HG03095 (cell line): ENCODE results near the gene GNE.
"Not testable (repeated sequence)": the region's sequence is repeated elsewhere in the genome, so short reads cannot be mapped to it uniquely, and the experiment has no call there.

ENCODE experiments used
- ATAC-seq: cut with Tn5 transposase; IDR thresholded peaks from one replicate; pipeline ENCODE4 v1.9.1; 2021; ENCODE audit warnings: moderate library complexity; ENCODE audit not compliant: unreplicated experiment

GNE gene

DNA sequence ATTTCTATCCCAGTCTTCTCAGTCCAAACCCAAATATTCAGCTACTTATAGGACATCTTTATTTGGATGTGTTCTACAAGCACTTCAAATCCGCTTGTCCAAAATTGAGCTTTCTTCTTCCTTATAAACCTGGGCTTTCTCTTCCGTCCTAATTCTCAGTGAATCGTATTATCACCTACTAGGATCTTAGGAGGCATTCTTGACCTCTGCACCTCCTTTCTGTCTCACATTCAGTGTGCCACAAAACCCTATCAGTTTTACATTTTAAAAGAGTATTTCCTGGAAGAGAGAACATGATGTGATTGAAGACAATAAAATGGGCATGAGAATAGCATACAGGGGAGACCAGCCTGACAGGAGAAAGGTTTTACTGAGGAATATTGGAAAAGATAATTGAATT lies 16.8 kb upstream of the GNE start:
- no peak for ATAC-seq

DNA sequence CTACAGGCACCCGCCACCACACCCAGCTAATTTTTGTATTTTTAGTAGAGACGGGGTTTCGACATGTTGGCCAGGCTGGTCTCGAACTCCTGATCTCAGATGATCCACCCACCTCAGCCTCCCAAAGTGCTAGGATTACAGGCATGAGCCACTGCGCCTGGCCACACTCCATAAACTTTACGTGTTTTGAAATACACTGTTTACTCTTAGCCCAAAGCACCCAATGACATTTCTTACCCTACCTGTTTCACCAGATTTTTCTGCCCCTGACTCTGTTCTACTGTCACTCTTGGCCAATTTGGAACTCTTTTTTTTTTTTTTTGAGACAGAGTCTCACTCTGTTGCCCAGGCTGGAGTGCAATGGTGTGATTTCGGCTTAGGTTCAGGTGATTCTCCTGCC lies 15.1 kb upstream of the GNE start:
- ATAC-seq = not testable (repeated sequence)

DNA sequence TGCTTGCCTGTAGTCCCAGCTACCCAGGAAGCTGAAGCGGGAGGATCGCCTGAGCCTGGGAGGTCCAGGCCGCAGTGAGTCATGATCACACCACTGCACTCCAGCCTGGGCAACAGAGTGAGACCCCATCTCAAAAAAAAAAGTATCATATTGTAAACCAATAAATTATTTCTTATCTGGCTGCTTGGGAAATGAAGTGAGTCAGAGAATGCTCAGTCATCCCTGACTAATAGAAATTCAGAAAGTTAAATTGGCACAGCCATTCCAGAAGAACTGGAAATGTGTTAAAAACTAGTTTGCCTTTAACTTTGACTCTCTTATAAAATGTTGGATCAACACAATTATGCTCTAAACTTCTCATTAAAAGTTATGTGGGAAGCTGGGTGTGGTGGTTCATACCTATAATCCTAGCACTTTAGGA lies 9.8 kb upstream of the GNE start:
- no peak for ATAC-seq

DNA sequence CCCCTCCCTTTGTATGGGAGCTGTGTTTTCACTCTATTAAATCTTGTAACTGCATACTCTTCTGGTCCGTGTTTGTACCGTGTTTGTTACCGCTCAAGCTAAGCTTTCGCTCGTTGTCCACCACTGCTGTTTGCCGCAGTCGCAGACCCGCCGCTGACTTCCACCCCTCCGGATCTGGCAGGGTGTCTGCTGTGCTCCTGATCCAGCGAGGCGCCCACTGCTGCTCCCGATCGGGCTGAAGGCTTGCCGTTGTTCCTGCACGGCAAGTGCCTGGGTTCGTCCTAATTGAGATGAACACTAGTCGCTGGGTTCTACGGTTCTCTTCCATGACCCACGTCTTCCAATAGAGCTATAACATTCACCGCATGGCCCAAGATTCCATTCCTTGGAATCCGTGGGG lies 6.6 kb upstream of the GNE start:
- no peak for ATAC-seq

DNA sequence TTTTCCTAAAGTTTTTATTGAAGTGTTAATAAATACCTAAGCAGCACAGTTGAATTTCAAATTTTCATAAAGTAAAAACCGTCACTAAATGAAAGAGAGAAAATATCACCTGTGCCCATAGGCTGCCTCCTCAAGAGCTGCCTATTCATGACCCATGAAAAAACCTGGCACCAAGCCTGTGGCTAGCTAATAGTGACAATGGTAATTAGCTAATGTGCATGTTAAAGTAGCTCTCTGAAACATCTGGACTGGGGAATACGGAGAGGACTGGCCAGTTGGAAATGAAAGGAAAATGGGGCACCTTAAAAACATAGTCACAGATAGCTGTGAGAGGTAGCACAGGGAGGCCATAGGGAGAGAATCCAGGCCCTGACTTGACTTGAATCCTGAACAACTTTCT lies 5.4 kb upstream of the GNE start:
- no peak for ATAC-seq

DNA sequence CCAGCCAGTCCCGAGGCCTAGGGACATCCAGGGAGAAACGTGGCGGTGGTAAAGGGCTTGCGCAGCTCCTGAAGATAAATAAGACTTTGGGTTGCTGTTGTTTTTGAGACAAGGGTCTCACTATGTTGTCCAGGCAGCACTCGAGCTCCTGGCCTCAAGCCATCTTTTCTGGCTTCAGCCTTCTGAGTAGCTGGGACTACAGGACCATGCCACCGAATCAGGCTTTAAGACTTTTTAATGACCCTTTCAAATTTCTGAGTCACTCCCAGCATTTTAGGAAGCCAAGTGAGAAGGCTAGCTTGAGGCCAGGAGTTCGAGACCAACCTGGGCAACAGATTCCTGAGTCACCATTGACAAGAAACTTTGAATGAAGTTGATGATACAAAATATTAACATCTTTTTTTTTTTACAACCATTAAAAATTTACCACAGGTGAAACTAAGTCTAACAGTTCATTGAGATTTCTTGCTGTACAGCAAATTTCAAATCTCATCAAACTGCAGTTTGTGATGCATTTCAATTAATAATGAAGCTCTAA lies 817 bp upstream of the GNE start:
- ATAC-seq = no peak

DNA sequence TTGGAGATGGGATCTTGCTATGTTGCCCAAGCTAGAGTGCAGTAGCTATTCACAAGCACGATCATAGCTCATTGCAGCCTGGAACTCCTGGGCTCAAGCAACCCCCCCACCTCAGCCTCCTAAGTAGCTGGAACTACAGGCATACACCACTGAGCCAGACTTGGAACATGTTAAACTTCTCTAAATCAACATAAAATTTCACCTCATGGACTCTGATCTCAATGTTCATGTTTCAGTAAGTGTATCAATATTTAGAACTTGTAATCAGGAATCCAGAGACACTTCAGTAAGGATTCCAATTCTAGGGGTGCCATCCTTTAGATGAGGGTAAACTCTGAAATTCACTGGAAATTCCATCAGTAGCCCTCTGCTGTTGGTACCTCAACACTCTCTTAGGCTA lies 6.8 kb downstream of the GNE start:
- ATAC-seq = no peak

DNA sequence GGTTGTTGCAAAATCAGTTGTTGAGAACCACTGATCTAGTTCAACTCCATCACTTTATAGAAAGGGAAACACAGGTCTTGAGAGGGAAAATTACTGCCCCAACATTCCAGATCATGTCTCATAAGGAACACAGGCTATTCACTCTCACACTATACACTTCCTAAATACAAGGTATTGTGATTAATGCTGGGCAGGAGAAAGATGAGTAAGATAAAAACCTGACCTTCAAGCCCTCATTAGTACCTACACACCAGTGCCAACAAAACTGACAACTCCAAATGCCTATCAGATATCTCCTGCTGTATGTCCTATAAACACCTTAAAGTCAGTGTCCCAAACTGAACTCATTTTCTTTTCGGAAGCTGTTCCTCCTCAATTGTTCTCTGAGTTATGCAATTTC lies 8.2 kb downstream of the GNE start:
- ATAC-seq = no peak

DNA sequence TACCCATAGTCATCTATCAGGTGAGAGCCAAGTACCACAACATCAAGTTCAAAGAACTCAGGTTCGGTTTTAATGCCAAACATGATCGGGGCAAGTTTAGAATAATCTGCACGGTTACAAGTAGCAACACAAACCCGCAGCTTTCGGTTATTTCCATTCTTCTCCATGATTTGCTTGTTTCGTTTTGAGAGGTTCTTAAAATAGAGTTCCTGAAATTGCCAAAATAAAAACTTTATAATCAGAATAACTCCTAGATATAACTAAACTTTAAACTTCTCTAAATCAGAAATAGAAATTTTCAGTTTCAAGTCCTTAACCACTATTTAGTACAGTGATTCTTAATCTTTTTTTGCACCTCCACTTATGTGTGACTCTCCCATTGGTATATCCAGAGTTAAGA lies 9.1 kb downstream of the GNE start:
- ATAC-seq = no peak

DNA sequence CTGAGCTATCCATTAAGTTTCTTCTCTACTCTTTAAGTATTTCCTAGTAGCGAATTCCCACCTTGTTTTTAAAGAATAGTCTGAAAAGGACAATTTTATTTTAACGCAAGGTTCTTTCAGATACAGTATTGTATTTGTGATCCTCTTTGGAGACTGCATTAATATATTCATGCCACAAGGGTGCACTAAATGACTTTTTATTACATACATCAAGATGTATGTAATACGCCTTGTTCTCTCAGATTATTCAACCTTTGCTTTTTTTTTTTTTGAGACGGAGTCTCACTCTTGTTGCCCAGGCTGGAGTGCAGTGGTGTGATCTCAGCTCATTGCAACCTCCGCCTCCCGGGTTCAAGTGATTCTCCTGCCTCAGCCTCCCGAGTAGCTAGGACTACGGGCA lies 10.2 kb downstream of the GNE start:
- ATAC-seq = not testable (repeated sequence)

DNA sequence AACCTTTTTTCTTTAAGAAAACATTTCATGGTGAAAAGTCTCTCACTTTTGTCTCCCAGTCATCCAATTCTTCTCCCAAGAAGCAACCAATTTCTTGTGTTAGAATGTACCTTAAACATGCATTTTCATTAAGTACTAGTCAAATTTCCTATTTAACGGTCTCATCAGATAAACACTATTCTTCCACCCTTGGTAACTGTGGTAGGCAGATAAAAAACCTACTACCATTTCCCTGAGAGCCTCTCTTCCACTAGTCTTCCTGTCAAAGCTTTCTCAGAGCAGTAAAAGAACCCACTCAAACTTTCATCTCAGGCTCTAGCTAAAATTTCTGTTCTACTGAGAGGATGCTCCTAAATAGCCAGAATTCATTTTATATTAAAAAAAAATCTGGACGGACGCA lies 10.9 kb downstream of the GNE start:
- no peak for ATAC-seq

DNA sequence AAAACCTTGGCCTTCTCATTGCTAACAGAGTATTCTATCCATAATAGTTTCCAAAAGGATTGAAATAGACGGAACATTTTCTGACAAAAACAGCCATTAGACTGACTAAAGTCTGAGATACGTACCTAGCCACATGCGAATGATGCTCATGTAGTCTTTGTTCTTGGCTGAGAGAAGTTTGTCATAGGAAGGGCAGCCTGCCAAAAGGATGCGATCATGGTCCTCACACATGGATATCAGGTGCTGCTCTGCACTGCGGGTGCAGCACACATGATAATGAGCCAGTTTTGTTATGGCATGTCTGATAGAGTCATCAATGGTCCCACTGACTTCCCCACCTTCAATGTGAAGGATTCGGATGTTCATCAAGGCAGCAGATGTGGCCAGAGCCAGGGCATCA lies 12.3 kb downstream of the GNE start:
- ATAC-seq = no peak

DNA sequence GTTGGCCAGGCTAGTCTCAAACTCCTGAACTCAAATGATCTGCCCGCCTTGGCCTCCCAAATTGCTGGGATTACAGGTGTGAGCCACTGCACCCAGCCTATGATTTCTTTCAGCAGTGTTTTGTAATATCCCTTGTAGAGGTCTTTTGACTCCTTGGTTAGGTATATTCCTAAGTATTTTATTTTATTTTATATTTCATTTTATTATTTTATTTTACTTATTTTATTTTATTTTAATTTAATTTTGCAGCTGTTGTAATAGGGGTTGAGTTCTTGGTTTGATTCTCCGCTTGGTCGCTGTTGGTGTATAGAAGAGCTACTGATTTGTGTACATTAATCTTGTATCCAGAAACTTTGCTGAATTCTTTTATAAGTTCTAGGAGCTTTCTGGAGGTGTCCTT lies 18.6 kb downstream of the GNE start:
- ATAC-seq = not testable (repeated sequence)

DNA sequence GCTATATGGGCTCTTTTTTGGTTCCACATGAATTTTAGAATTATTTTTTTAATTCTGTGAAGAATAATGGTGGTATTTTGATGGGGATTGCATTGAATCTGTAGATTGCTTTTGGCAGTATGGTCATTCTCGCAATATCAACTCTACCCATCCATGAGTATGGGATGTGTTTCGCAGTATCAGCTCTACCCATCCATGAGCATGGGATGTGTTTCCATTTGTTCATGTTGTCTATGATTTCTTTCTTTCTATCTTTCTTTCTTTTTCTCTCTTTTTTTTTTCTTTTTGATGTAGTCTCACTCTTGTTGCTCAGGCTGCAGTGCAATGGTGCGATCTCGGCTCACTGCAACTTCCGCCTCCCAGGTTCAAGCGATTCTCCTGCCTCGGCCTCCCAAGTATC lies 19.0 kb downstream of the GNE start:
- ATAC-seq = not testable (repeated sequence)

DNA sequence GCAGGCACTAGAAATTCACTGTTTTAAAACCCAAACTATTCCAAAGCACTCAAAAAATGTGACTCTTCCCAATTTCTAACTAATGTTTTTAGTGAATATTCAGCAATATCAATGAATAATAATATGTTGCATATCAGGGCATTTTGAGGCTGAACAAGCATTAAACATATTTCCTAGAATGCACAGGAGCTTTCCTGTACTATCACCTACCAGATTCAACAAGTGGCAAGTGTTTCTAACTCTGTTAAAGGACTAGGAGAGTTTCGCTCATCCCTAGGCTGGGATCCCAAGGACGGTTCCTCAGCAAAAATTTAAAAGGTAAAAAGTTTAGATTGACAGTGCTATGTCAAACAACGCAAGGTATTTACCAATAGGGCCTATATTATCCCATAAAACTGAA lies 21.0 kb downstream of the GNE start:
- ATAC-seq = no peak

DNA sequence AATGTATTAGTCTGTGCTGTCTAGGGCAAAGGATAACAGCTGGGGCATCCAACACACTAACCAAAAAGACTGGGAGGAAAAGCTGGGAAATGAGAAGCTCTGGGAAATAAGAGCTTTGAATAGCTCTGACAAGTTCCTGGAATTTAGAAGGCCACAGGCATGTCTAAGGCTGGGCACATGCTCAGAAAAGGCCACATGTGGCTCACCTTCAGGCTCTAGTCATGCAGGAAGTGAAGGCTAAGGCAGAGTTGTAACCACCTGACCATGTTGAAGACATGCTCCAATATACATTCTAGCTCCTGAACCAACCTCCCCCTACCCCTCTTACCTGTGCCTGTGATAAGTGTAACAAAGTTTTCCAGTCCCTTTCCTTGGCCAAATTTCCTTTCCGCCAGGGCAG lies 35.8 kb downstream of the GNE start:
- ATAC-seq = no peak

DNA sequence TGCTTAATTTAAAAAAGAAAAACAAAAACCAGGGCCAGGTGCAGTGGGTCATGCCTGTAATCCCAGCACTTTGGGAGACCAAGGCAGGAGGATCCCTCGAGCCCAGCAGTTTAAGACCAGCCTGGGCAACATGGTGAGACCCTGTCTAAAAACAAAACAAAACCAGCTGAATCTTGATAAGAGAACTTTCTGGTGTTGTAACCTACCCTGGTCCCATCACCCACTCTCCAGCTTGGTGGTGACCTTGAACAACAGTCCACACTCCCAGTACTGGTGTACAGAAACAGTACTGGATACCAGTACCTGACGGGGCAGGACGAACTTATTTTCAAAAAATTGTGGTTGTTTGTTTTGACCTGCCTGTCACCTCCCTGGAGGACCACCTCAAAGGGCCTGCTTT lies 36.6 kb downstream of the GNE start:
- ATAC-seq = no peak

DNA sequence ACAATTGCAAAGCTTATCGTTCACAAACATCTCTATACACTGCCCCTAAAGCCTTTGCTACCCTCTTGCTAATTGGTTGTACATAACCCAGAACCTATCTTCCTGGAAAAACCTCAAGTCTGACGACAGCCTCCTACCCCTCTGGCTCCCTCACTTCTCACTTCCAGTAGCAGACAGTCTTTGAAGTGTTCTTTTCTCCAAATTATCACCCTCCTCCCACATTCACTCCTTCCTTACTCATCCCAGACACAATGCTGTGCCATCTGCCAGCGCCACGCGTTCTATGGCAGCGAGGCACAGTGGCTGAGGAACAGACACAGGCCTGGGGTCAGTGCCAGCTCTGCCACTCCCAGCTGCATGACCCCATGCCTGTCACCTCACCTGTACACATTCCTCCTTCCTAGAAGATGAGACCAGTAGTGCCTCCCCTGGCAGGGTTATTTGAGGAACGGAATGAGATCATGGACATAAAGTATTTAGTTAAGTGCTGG lies 39.8 kb downstream of the GNE start:
- ATAC-seq = no peak

DNA sequence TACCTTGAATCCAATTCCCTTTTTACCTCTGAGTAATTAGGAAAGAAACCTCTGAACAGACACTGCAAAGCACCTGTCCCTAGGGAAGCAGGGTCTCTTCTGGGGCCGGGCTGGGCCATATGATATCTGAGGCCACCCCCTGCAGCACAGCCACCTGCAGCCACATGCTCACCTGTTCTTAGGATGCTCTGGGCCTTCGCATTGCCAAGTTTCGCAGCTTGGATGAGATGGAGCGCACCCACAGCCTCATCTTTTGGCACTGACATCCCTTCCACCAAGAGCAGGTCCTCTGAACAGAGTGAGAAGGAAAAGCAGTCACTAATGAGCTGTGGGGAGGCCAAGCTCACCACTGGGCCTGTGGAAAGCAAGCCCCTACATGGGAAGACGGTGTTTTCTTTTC lies 40.2 kb downstream of the GNE start:
- ATAC-seq = no peak

DNA sequence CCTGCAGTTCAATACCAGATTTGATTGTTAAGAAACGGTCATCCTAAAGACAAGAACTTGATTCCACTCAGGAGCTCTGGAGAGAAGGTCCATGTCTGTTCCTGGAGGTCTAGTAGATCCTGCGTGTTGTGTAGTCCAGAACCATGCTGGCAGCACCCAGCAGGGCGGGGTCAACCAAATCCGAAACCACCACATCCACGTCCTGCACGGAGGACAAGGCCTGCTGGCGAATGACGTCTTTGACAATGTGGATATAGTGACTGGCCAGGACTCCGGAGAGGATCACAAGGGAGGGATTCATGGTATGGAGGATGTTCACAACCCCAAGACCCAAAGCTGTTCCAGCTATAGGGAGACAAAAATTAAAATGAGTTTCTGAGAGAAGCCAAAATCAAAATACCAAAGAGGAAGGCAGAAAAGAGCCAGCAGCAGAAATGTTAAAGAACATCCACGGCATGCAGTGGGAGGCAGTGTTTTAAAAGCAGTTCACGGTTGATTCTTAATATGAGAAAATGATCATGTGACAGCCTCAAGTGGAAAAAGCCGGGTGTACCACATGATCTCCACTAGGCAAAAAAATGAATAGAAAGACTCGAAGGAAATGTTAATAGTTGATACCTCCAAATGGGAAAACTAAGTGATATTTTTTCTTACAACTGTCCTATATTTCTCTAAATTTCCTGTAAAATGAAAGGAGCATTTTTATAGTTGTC lies 40.8 kb downstream of the GNE start:
- ATAC-seq = no peak

DNA sequence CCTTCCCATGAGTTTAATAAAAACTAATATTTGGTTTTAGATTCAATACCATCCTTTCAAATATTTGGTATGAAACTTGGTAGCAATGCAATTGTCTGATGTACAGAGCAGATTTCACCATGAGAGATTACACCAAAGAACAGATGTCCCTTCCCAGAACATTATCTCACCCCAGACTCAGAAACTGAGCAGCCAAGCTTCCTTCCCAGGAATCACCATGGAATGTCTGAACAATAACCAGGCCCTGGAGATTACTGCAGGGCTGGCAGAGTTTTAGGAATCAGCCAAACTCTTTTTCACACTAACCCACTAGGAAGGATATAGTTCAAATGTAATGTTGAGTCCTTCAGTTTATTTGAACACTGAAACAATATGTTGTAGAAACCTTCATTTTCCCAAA lies 43.7 kb downstream of the GNE start:
- no peak for ATAC-seq

DNA sequence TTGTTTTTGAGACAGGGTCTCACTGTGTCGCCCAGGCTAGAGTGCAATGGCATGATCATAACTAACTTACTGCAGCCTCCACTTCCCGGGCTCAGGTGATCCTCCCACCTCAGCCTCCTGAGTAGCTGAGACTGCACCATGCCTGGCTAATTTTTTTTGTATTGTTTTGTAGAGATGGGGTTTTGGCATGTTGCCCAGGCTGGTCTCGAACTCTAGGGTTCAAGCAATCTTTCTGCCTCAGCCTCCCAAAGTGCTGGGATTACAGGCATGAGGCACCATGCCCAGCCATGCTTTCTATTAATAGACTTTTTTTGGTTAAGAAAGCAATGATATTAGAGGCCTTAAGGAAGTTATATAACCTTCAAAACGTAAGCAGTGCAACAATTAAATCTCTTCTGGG lies 44.3 kb downstream of the GNE start:
- ATAC-seq = no peak

DNA sequence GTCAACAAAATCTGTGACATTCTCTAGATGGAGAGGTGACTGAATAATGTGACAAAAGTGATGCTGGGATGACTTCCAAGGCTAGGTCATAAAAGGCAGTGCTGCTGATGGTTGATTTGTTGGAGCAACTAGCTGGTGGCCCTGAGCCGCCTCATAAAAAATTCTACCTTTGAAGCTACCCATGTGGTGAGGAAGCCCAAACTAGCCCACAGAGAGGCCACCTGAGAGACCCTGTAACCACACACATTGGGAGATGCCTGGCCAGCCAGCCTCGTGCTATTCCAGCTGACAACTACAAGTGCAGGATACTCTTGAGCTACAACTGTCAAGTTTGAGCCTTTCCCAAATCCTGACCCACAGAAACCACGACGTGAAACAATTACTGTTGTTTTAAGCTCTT lies 44.9 kb downstream of the GNE start:
- ATAC-seq = no peak
